COR-L47 (cell line): ENCODE data around the gene TBC1D17.
A peak's percentile ranks its signal among the peaks of the same experiment; 100 is the strongest.
"Not testable (repeated sequence)": the region's sequence is repeated elsewhere in the genome, so short reads cannot be mapped to it uniquely, and the experiment has no call there.

Source experiments
- DNase-seq: peaks from one replicate; lab custom pipeline; 2025; lab: John Stamatoyannopoulos, UW

TBC1D17 gene

DNA sequence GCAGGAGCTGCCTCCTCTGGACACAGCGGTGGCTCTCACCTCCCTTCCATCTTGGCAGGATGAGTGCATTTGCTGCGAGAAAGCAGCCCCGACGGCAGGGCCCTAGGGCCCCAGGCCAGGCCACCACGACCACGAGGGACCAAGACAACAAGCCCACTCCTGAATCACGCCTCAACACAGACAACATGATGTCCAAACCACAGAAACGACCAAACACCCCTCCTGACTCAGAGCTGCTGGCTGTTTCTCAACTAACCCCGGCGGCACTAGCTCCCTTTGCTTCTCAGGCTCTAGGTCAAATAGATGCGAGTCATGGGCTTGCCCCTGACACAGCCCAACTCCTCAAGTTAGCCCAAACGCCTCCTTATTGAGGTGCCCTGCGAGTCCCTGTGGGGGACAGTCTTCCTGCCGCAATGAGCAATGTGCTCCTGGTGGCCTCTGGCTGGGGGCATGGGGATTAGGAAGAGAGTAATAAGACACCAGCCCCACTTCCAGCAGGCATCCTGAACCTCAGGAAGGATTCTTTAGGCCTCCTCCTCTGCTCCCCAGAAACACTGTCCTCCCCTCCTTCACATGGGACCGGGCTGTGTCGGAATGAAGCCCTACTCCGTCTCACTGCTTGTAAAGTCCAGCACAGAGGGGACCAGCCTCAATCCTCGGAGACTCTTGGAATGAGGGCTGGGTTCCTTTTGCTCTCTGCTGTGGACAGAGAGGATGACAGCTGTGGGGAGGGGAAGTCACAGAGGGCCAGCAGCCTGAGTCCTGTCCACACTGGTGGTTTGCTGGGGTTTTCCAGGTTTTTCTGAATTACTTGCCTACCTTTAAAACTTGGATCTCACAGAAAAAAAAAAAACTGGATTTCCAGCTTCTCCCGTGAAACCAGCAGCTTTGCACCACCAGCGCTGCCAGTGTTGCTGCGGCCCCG, 44.6 kb downstream of the TBC1D17 start:
- no peak for DNase-seq

DNA sequence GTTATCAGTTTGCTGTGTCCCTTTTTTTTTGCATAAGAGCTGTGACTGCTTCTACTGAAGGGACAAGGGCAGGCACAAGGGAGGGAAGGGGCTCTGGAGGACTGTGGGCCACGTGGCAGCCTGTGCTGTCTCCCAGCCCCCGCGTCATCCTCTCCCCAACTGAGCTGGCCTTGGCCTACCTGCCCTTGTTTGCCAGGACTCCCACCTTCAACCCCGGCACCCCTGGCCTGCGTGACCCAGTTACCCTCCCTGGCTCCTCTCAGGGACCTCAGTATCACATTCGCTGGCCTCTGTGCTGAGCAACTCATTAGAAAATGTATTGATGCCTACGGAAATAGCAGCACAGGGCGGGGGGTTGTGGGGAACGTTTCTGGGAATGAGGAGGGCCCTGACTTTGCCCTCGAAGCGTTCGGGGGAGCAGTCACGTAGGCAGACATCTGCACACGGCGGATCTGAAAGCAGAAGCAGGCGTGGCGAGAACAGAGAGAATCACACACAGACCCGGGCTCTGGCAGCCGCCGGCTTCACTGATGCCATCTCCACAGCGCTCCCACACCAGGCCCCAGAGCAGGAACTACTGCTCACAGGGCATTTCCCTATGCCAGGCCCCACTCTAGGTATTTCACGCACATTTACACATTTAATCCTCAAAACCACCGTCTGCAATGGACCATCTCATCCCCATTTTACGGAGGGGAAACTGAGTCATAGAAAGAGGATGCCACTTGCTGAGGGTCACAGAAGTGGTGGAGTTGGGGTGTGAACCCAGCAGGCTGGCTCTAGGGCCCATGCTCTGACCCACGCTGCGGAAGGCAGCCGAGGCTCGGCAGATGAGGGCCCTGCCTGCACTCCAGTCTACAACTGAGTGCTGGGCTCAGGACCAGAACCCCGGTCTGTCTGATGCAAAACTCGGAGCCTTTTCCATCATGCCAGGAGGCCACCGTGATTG, 45.8 kb downstream of the TBC1D17 start:
- DNase-seq: no peak

DNA sequence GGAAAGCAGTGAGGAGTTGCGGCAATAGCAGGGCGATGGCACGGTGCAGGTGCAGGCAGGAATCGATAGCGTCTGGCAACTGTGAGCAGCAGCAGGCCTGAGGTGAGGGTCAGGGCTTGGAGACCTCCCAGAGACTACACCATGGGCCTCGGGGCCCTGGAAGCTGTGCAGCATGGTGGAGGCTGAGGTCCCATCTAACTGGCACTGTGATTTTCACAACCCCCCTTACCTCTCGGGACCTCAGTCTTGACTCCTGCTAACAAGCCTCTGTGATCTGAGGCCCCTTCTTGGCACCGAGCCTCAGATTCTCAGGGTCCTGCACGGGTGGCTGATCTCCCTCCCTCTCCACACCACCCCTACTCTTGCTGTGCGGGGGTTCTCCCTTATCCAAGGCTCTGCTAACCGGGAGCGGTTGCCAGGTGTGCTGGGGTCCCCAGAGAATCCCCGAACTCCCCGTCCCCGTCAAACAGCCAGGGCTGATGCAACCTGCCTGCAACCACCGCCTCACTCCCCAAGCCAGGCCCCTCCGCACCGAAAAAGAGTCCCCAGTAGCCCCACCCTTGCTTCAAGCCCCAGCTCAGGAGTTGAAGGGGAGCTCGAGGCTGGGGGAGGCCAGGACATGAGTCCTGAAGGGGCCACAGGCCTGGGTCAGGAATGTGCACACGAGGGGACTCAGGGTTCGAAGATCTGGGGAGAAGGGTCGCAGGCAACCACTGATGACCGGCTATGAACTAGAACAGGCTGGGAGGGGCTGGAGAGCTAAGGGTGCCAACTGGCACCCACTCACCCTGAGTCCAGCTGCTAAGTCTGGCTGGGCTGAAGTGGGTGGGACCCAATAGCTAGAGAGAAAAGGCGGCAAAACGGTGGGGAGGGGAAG, 46.7 kb downstream of the TBC1D17 start:
- DNase-seq: no peak

DNA sequence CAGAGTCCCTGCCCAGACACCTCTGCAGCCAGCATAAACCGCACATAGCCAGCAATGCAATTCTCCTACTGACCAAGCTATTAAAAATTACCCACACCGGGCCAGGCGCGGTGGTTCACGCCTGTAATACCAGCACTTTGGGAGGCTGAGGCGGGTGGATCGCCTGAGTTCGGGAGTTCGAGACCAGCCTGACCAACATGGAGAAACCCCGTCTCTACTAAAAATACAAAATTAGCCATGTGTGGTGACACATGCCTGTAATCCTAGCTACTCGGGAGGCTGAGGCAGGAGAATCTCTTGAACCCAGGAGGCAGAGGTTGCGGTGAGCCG, 47.3 kb downstream of the TBC1D17 start:
- DNase-seq: not testable (repeated sequence)

DNA sequence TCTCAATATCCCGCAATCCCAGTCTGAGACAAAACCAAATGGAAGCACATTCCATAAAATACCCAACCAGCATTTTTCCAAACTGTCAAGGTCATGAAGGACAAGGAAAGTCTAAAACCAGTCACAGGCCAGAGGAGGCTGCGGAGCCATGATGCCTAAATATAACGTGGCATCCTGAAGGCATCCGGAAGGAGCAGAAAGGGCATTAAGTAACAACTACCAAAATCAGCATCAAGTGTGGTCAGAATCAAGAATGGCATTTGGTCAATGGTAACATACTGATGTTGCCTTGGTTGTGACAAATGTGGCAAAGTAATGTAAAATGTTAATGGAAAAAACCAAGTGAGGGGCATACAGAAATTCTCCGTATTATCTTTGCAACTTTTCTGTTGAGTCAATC, 48.0 kb downstream of the TBC1D17 start:
- no peak for DNase-seq

DNA sequence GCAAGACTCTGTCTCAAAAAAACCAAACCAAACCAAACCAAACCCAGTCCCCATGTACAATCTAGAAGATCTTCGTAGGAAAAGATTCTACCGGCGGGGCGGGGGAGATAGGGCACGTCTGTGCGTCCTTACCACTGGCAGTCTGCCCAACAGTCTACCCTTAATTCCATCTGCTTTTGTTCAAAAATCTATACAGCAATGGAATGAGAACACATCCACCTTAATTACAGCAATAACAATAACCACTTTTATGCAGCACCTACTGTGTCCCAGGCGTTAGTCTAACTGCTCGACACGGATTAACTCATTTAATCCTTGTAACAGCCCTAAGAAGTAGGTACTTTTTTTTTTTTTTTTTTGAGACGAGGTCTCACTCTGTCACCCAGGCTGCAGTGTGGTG, 49.0 kb downstream of the TBC1D17 start:
- DNase-seq: no peak

DNA sequence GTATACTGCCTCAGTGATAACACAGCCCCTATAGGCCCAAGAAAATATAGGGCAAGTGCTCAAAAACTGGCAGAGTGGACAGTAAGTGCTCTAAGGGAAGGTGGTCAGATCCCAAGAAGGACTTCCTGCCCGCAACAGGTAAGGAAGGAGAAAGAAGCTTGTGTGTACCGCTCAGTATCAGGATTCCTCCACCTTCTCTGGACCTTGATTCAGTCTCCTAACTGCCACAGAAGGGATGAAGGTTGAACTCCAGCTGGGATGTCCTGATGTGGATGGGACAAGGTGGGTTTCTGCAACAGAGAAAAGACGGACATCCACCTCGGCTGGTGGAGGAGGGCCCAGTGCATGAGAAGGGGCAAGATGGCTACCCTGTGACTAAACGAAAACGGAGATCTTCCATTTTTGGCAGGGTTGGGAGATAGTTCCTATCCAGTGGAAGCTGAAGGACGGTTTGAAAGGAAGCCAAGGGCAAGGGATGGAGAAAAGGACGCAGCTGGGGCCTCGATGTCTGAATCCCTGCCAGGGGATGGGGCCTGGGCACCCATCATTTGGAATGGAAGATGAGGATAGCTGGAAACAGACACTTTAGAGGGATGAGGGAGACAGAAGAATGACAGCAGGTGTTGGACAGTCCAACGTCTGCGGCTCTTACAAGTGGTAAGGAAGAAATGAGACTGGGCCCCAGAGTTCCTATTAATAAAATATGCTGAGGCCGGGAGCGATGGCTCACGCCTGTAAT, 50.2 kb downstream of the TBC1D17 start:
- DNase-seq: no peak

DNA sequence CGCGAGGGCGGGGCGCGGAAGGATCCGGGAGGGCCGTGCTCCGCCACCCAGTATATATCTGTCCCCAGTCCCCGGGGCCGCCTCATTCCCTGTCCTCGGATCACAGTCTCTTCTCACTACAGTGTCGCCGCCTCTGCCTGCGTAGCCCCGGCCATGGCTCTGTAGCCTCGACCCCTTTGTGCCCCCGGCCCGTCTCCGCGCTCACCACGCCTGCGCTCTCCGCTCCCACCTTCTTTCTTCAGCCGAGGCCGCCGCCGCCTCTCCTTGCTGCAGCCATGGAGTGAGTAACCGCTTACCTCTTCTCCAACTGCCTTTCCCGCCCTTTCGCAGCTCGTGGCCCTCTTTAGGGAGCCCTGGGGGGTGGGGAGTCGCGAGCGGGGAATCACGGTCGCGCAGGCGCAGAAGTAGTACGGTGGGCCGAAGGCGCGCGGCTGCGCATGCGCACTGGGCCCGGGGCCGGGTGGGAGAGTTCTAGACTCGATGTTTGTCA, 51.7 kb downstream of the TBC1D17 start, which contains the start of the genes ATF5 and NUP62:
ATF5 (plus strand) TSS at position 85 of the 490 bp plus-strand sequence. CDS start 1,646 bp downstream, outside the sequence.
NUP62 (minus strand) TSS at position 384 of the 490 bp plus-strand sequence. CDS start 19,697 bp downstream, outside the sequence.
- DNase-seq: peak; percentile 91

DNA sequence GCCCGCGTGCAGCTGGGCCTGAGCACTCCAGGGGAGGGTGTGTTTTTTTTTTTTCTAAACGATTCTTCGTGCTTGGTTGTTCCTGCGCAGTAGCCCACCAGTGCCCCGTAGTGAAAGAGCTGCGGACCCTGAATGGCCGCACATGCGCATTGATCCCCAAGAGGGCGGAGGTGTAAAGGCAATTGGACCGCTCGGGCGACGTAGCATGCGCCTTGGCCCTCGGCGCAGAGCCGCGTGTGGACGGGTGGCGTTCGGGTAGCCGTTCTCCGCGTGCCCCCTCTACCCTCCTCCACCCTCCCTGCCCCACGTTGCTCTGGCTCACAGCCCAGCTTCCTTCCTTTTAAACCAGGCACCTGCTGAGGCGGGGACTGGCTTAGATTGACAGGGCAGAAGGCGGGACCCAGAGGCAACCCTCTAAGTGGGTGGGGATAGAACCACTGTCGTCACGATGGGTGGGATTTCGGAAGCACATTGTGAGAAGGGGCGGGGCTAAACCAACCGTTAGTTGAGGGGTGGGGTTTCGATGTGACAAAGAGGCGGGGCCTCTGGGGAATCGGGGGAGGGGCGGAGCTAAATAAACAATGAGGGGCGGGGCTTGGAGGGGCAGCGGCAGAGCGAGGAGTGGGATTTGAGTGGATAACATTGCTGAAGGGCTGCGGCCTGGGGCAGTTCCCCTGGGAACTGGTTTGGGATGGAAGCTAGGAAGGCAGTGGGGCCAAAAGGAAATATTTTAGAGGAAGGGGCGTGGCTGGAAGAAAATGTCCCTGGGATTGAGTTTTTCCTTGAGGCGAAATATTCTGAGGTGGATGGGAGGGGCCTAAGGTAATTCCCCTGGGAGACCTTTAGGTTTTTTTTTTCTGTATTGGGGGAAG, 52.3 kb downstream of the TBC1D17 start:
- peak; percentile 95 for DNase-seq

DNA sequence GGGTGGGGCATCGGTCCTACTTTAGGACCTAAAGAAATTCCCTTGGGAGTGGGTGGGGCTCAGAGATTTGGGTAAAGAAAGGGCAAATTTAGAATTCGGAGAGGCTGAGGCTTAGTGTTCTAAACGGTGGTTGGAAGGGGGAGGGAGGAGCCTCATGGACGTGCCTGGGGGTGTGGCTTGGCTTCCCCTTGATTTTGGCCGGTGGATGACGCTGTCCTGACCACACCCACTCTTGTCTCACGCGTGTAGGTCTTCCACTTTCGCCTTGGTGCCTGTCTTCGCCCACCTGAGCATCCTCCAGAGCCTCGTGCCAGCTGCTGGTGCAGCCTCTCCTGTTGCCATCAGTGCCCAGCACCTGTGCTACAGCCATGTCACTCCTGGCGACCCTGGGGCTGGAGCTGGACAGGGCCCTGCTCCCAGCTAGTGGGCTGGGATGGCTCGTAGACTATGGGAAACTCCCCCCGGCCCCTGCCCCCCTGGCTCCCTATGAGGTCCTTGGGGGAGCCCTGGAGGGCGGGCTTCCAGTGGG, 53.0 kb downstream of the TBC1D17 start:
- DNase-seq: no peak

DNA sequence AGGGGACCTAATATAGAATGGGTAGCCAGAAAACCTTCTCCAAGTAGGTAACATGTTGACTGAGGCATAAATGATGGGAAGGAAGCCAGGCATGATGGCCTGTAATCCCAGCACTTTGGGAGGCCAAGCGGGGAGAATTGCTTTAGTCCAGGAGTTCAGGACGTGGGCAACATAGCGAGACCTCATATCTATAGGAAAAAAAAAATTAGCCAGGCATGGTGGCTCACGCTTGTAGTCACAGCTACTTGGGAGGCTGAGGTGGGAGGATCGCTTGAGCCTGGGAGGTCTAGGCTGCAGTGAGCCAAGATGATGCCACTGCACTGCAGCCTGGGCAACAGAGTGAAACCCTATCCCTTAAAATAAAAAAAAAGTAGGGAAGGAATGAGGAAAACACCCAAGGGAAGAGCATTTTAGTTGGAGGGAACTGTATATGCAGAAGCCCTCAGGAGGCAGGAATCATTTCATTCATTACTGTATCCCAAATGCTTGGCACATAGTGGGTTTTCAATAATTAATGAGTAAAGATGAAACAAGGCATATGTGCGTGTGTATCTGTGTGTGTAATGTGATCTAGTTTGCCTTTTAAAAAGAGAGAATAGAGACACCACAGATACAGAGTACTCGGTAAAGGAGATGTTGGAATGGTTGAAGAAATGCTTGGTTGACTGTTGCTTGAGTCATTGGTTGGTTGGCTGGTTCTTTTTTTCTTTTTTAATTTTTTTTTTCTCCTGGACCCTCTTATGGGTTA, 54.0 kb downstream of the TBC1D17 start:
- DNase-seq: no peak

DNA sequence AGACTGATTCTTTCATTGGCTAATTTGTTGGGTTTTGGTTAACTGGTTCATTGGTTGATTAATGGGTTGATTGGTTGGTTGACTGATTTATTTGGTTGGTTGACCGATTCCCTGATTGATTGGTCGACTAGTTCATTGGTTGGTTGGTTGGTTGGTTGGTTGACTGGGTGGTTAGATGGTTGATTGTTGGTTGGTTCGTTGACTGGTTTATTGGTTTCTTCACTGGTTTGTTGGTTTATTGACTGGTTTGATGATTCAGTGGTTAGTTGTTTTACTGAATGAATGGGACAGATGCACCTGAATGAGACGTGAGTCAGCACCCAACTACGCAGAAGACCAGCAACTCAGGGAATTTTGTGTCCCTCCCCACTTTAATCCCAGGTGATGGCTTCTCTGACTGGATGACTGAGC, 54.5 kb downstream of the TBC1D17 start:
- DNase-seq: no peak

DNA sequence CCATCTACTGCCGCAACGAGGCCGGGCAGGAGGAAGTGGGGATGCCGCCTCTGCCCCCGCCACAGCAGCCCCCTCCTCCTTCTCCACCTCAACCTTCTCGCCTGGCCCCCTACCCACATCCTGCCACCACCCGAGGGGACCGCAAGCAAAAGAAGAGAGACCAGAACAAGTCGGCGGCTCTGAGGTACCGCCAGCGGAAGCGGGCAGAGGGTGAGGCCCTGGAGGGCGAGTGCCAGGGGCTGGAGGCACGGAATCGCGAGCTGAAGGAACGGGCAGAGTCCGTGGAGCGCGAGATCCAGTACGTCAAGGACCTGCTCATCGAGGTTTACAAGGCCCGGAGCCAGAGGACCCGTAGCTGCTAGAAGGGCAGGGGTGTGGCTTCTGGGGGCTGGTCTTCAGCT, 55.2 kb downstream of the TBC1D17 start:
- no peak for DNase-seq

DNA sequence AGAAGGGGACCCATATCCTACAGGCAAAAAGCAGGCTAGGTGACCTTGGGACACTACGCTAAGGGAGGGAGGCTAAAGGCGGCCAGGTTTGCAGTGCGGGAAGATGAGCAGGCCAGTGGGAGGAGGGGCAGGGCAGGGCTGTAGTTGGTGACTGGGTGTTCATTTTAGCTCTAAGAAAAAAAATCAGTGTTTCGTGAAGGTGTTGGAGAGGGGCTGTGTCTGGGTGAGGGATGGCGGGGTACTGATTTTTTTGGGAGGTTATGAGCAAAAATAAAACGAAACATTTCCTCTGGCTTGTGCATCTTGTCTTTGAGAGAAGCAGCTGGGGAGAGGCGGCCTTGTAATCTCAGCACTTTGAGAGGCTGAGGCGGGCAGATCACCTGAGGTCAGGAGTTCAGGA, 56.1 kb downstream of the TBC1D17 start:
- no peak for DNase-seq

DNA sequence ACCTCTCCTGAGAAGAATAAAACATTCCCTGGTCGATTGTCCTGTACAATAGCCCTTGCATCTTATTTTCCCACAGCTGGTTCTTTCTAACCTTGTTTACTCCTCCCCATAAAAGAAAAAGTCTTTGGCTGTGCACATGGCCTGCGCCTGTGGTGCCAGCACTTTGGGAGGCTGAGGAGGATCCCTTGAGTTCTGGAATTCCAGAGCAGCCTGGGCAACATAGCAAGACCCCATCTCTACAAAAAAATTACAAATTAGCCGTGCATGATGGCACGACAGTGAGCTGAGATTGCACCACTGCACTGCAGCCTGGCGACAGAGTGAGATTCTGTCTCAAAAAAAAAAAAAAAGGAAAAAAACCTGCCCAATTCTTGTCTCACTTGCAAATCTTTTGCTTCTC, 59.0 kb downstream of the TBC1D17 start:
- DNase-seq: no peak

DNA sequence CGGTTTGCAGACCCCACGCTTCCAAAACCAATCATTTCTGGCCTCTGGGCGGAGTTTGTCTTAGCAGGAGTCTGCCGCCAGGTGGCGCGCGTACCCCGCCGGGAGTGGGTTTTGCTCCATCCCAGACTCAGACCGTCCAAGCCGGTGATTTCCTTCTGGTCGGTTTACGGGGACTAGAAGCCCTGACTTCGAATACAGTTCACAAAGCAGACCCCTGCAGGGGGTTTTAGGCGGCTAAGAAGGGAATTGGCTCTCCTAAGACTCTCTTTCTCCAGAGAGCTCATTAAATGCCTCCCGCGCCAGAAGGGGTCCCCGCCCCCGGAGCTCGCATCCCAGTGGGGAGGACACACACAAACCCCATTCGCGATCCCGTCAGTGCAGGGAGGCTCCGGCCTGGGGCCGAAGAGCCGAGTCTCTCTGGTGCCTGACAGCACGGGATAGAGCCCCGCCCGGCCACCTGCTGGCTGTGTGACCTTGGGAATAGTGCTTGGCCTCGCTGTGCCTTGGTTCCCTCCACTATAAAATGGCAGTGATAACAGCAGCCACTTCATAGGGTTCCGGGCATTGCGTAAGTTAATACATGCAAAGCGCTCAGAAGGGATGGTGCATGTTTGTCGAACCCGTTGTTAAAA, 60.4 kb downstream of the TBC1D17 start:
- DNase-seq: peak; percentile 53
